MM.1S (cell line): ENCODE measurements around the gene PTPN12.

Experiments
- CTCF ChIP-seq: fragments of 300-600 bp; sonication (generic); IDR thresholded peaks from 2 replicates; pipeline ENCODE4 v1.5.1; 2016; ENCODE audit warnings: antibody characterized with exemption, low read length, mixed read lengths
- EZH2 ChIP-seq: fragments of 300-600 bp; sonication (generic); optimal IDR thresholded peaks from 2 replicates; pipeline ENCODE3; 2017; ENCODE audit warnings: low read depth, mild to moderate bottlenecking, antibody characterized with exemption, low read length, mixed read lengths

- TF ChIP-seq CTCF, result no peak
- TF ChIP-seq EZH2, result no peak
Observed at GRCh38 chr7:77570330-77571011, 33.4 kb downstream of the PTPN12 start.
